ENCODE data around the gene CSAD. TPM values are rescaled to one million over a fixed set of nuclear protein-coding genes. Genes with fewer than 3 reads are reported as not detected.
"Not testable (repeated sequence)": the region's sequence is repeated elsewhere in the genome, so short reads cannot be mapped to it uniquely, and the experiment has no call there.

The CSAD gene
- polyA plus RNA-seq, 1 experiment, result 30.7 TPM

DNA sequence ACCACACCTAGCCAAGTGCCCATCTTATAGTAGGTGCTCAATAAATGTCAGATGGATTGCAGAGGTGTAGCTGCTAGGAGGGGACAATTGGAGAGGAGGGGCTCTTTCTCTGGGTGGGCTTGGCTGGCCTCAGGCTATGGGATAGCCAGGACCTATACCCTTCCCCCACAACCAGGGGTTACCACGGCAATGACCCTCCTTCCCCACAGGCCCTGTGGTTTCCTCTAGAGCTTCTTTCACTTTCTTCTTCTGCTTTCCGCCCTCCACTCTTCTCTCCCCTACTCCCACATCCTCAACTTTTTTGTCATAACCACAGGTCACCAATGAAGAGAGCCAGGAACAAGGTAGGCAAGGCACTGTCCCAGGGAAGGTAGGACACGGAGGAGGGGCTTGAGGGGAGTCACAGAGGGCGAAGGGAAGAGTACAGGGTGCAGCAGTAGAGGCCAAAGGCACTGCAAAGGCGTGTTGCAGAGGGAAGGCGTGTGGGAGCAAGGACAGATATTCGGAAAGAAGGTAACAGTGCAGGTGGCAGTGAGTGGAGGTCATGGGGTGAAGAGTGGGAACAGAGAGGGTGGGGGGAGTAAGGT, 28.2 kb upstream of the CSAD start:
- POLR2A ChIA-PET, result no interaction called here

DNA sequence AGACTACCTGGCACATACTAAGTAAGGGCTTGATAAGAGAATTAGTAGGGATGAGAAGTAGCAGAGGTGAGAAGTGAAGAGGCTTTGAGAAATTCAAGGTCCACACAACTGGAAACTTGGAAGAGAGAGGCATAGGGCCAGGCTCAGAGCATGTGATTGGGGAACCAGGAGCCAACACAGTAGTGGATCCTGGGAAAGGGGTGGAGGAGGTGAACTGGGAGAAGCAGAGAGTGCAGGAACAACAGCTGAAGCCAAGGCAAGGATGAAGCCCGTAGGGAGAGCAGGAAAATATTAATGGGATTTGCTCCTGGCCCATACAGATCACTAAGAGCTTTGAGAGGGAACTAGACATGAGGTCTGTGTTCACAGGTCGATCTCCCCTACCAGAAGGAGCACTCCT, 27.7 kb upstream of the CSAD start:
- no peaks in the 10 kb centered on the region for H3K27me3 ChIP-seq (ENCODE audit: control insufficient read depth, insufficient read depth, low read length)
- no peak for DNase-seq (ENCODE audit: low read depth)
- no peak overlapping the region for H3K4me3 ChIP-seq (ENCODE audit: low read depth, low read length)
- CTCF ChIA-PET, result interaction anchor here (0.8 to 13.1 kb wide), 7 partner anchors 9 to 113 kb away, joined by 3 to 240 read pairs (median 4); partner anchors contain the start of gene AAAS
- H3K36me3 ChIP-seq (ENCODE audit: control insufficient read depth, insufficient read depth, low read length), result peaks cover 26% of the 10 kb centered on the region
- POLR2A ChIA-PET, result no interaction called here
- TF ChIP-seq, protein P1, sequence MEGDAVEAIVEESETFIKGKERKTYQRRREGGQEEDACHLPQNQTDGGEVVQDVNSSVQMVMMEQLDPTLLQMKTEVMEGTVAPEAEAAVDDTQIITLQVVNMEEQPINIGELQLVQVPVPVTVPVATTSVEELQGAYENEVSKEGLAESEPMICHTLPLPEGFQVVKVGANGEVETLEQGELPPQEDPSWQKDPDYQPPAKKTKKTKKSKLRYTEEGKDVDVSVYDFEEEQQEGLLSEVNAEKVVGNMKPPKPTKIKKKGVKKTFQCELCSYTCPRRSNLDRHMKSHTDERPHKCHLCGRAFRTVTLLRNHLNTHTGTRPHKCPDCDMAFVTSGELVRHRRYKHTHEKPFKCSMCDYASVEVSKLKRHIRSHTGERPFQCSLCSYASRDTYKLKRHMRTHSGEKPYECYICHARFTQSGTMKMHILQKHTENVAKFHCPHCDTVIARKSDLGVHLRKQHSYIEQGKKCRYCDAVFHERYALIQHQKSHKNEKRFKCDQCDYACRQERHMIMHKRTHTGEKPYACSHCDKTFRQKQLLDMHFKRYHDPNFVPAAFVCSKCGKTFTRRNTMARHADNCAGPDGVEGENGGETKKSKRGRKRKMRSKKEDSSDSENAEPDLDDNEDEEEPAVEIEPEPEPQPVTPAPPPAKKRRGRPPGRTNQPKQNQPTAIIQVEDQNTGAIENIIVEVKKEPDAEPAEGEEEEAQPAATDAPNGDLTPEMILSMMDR (IDR thresholded peaks at IDR 0.05; ENCODE audit: insufficient read depth, low read depth, low read length), result no peak

More for the DNA sequence above, 28.2 kb upstream of the CSAD start:
- DNase-seq (ENCODE audit: low read depth), result no peak
- CTCF ChIA-PET, result interaction anchor here (1.1 to 13.1 kb wide), 7 partner anchors 10 to 112 kb away, joined by 3 to 240 read pairs (median 6); partner anchors contain the start of gene AAAS
- peaks cover 32% of the 10 kb centered on the region for H3K36me3 ChIP-seq (ENCODE audit: control insufficient read depth, insufficient read depth, low read length)
- TF ChIP-seq, protein P1 (IDR thresholded peaks at IDR 0.05; ENCODE audit: insufficient read depth, low read depth, low read length), result no peak
- H3K4me3 ChIP-seq (ENCODE audit: low read depth, low read length), result no peak overlapping the region
- H3K27me3 ChIP-seq (ENCODE audit: control insufficient read depth, insufficient read depth, low read length), result no peaks in the 10 kb centered on the region

DNA sequence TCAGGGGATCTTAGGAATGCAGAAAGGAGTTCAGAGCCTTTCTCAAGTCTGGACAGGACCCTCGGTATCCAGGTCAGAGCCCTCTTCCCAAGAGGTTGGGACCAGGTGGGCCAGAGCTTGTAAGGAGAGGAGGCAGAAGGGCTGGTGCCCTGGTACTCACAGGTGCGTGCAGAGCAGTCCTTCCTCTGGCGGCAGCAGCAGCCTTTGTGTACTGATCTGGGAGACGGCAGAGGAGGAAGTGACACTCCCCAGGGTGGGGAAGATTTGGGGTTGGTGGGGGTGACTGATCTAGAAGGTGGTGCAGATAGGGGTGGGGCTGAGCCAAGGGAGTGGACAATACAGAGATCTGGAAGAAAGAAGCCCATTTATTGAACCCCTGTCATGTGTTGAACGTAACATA, 26.3 kb upstream of the CSAD start, which contains the start of gene ITGB7:
TSS of gene ITGB7 (minus strand) at position 210 of the 400 bp plus-strand sequence. CDS start 6,808 bp downstream, outside the sequence.
- Histone ChIP-seq H3K4me3 (ENCODE audit: low read depth, low read length) (no peak within 1 kb of the TSS), H3K27me3 (ENCODE audit: control insufficient read depth, insufficient read depth, low read length) (no peaks in the 10 kb centered on the region), H3K36me3 (ENCODE audit: control insufficient read depth, insufficient read depth, low read length) (peaks cover 16% of the 10 kb centered on the region)
- ChIA-PET POLR2A (no interaction called here), CTCF (interaction anchor here (1.3 to 13.1 kb wide), 3 partner anchors 44 to 93 kb away, joined by 6 to 240 read pairs (median 6); partner anchors contain the start of gene MYG1)
- DNase-seq (ENCODE audit: low read depth), result no peak
- TF ChIP-seq, protein P1 (IDR thresholded peaks at IDR 0.05; ENCODE audit: insufficient read depth, low read depth, low read length), result no peak

DNA sequence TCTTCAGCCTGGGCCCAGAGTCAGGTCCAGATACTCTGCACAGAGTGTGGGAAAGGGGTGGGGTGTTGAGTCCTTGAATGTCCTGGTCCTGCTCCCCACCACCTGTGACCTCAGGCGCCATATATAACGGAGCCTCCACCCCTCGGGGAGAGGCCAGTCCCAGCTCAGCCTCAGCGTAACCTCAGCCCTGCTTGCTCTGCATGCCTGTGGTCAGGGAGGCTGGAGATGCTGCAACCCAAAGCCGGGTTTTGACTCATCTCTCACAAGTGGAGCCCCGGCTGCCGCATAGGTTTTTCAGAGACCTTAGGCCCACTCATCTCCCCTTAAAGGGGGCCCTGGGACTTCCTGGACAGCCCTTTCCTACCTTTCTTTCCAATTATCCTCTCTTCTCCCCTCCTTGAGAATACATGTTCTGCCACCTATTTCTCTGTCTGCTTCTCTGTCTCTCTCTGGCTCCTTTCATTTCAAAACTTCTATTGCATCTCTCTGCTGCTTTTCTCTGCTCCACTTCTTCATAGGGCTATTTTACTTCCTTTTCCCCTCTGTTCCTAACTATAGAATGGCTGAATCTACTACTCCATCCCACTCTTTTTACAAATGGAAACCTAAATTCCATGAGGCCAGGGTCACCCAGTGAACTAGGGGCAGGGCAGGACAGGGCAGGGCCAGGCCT, 25.2 kb upstream of the CSAD start:
- POLR2A ChIA-PET, result no interaction called here
- CTCF ChIA-PET, result interaction anchor here (0.7 to 2.1 kb wide), 4 partner anchors 8 to 116 kb away, joined by 3 to 6 read pairs (median 4); partner anchors contain the start of gene MYG1

DNA sequence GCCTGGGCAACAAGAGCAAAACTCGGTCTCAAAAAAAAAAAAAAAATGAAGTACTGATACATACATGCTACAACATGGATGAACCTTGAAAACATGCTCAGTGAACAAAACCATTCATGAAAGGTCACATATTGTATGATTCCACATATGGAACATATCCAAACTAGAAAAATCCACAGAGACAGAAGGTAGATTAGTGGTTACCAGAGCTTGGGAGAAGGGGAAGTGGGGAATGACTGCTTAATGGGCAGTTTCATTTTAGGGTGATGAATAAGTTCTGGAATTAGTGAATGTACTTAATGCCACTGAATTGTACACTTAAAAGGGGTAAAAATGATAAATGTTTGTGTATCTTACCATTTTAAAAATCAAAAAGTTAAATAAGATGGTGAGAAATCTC, 23.6 kb upstream of the CSAD start:
- CTCF ChIA-PET, result interaction anchor here (0.9 to 1.6 kb wide), 3 partner anchors 9 to 138 kb away, joined by 3 to 5 read pairs (median 3); no protein-coding TSS in a partner anchor
- Histone ChIP-seq H3K4me3 (ENCODE audit: low read depth, low read length) (no peak overlapping the region), H3K36me3 (ENCODE audit: control insufficient read depth, insufficient read depth, low read length) (peaks cover 1% of the 10 kb centered on the region), H3K27me3 (ENCODE audit: control insufficient read depth, insufficient read depth, low read length) (no peaks in the 10 kb centered on the region)
- POLR2A ChIA-PET, result no interaction called here
- no peak for DNase-seq (ENCODE audit: low read depth)
- TF ChIP-seq, protein P1 (IDR thresholded peaks at IDR 0.05; ENCODE audit: insufficient read depth, low read depth, low read length), result no peak

More for the DNA sequence above, 25.2 kb upstream of the CSAD start:
- Histone ChIP-seq H3K36me3 (ENCODE audit: control insufficient read depth, insufficient read depth, low read length) (peaks cover 5% of the 10 kb centered on the region), H3K27me3 (ENCODE audit: control insufficient read depth, insufficient read depth, low read length) (no peaks in the 10 kb centered on the region), H3K4me3 (ENCODE audit: low read depth, low read length) (no peak overlapping the region)
- TF ChIP-seq, protein P1 (IDR thresholded peaks at IDR 0.05; ENCODE audit: insufficient read depth, low read depth, low read length), result no peak
- no peak for DNase-seq (ENCODE audit: low read depth)

DNA sequence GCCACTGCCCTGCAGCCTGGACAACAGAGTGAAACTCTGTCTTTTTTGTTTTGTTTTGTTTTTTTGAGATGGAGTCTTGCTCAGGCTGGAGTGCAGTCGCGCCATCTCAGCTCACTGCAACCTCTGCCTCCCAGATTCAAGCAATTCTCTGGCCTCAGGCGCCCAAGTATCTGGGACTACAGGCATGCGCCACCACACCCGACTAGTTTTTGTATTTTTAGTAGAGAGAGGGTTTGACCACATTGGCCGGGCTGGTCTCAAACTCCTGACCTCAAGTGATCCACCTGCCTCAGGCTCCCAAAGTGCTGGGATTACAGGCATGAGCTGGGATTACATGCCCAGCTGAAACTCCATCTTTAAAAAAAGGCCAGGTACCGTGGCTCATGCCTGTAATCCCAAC, 21.6 kb upstream of the CSAD start:
- DNase-seq (ENCODE audit: low read depth); H3K4me3 ChIP-seq (ENCODE audit: low read depth, low read length); H3K36me3 ChIP-seq (ENCODE audit: control insufficient read depth, insufficient read depth, low read length); POLR2A ChIA-PET; H3K27me3 ChIP-seq (ENCODE audit: control insufficient read depth, insufficient read depth, low read length): not testable (repeated sequence)
- CTCF ChIA-PET, result interaction anchor here (0.8 to 1.6 kb wide), 5 partner anchors 12 to 142 kb away, joined by 3 to 7 read pairs (median 3); a partner anchor contains a TSS
